Choroid plexus epithelial cell (primary cell): ENCODE measurements around the gene RALGAPA2.

Experiments
- DNase-seq: peaks from one replicate; pipeline ENCODE4 v3.0.0-alpha.2; 2010; ENCODE audit warnings: low read depth
- H3K4me3 ChIP-seq: 2 replicates; pipeline ENCODE4 v1.5.1; 2011; ENCODE audit warnings: low read depth, mild to moderate bottlenecking, control low read depth, low read length, moderate library complexity
- CTCF ChIP-seq: conservative IDR thresholded peaks from 2 replicates; pipeline ENCODE4 v1.5.1; 2011; ENCODE audit warnings: low read depth, mild to moderate bottlenecking, control low read depth, inconsistent platforms, low read length, moderate library complexity

RALGAPA2 gene

GRCh38 chr20:20536240-20536933 is 176.1 kb downstream of the RALGAPA2 start:
- no peak for TF ChIP-seq CTCF
- no peak overlapping the region for H3K4me3 ChIP-seq
- DNase-seq: no peak

- DNase-seq: no peak
- H3K4me3 ChIP-seq: no peak overlapping the region
- TF ChIP-seq CTCF: no peak
Observed at GRCh38 chr20:20535051-20535450, 177.4 kb downstream of the RALGAPA2 start.

- no peak overlapping the region for H3K4me3 ChIP-seq
- no peak for DNase-seq
- TF ChIP-seq CTCF: no peak
Observed at GRCh38 chr20:20531283-20531682, 181.2 kb downstream of the RALGAPA2 start.

- no peak for DNase-seq
- no peak overlapping the region for H3K4me3 ChIP-seq
- TF ChIP-seq CTCF: no peak
Observed at GRCh38 chr20:20530428-20531151, 181.9 kb downstream of the RALGAPA2 start.

GRCh38 chr20:20529597-20529996 is 182.8 kb downstream of the RALGAPA2 start:
- no peak overlapping the region for H3K4me3 ChIP-seq
- no peak for TF ChIP-seq CTCF
- DNase-seq: no peak

GRCh38 chr20:20528861-20529260 is 183.6 kb downstream of the RALGAPA2 start:
- no peak overlapping the region for H3K4me3 ChIP-seq
- no peak for DNase-seq
- TF ChIP-seq CTCF: no peak

GRCh38 chr20:20527661-20528060 is 184.8 kb downstream of the RALGAPA2 start:
- H3K4me3 ChIP-seq: no peak overlapping the region
- no peak for TF ChIP-seq CTCF
- no peak for DNase-seq
